ENCODE data around the gene FES. TPM values are rescaled to one million over a fixed set of nuclear protein-coding genes. Genes with fewer than 3 reads are reported as not detected.

Gene FES
- total and polyA plus RNA-seq, 10 of the 15 experiments (the other 5 are each of a cell fraction or from before 2014, with no cell fraction given) = 0.07 to 23.9 (median 9.9) TPM

GRCh38 chr15:90869601-90870353 is 14.5 kb upstream of the FES start (continued):
- TF ChIP-seq STAT3 (IDR thresholded peaks at IDR 0.05; ENCODE audit: low read depth, low read length) = 0 out of 2 replicates have a peak, but pooled peaks have one; percentile 28
- peak; percentile 86 for TF ChIP-seq MEF2B (IDR thresholded peaks at IDR 0.05; ENCODE audit: partially characterized antibody, poor library complexity, severe bottlenecking)
- no peak for TF ChIP-seq ZNF592 (IDR thresholded peaks at IDR 0.05)
- no peak for TF ChIP-seq RFX5 (IDR thresholded peaks at IDR 0.05; ENCODE audit: low read depth, low read length)
- TF ChIP-seq, protein P1, sequence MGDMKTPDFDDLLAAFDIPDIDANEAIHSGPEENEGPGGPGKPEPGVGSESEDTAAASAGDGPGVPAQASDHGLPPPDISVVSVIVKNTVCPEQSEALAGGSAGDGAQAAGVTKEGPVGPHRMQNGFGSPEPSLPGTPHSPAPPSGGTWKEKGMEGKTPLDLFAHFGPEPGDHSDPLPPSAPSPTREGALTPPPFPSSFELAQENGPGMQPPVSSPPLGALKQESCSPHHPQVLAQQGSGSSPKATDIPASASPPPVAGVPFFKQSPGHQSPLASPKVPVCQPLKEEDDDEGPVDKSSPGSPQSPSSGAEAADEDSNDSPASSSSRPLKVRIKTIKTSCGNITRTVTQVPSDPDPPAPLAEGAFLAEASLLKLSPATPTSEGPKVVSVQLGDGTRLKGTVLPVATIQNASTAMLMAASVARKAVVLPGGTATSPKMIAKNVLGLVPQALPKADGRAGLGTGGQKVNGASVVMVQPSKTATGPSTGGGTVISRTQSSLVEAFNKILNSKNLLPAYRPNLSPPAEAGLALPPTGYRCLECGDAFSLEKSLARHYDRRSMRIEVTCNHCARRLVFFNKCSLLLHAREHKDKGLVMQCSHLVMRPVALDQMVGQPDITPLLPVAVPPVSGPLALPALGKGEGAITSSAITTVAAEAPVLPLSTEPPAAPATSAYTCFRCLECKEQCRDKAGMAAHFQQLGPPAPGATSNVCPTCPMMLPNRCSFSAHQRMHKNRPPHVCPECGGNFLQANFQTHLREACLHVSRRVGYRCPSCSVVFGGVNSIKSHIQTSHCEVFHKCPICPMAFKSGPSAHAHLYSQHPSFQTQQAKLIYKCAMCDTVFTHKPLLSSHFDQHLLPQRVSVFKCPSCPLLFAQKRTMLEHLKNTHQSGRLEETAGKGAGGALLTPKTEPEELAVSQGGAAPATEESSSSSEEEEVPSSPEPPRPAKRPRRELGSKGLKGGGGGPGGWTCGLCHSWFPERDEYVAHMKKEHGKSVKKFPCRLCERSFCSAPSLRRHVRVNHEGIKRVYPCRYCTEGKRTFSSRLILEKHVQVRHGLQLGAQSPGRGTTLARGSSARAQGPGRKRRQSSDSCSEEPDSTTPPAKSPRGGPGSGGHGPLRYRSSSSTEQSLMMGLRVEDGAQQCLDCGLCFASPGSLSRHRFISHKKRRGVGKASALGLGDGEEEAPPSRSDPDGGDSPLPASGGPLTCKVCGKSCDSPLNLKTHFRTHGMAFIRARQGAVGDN (IDR thresholded peaks at IDR 0.05) = peak; percentile 49; the same call in 1 of the 2 replicates
- TF ChIP-seq JUND (IDR thresholded peaks at IDR 0.05; ENCODE audit: low read depth, low read length) = 0 out of 2 replicates have a peak, but pooled peaks have one; percentile 14
- no peak for TF ChIP-seq FOXK2 (IDR thresholded peaks at IDR 0.05)
- peak; percentile 56; the same call in 1 of the 2 replicates for TF ChIP-seq DPF2 (IDR thresholded peaks at IDR 0.05)
- TF ChIP-seq BCL11A (IDR thresholded peaks at IDR 0.05; ENCODE audit: low read depth, low read length) = no peak
- no peak for TF ChIP-seq NFYB (IDR thresholded peaks at IDR 0.05; ENCODE audit: insufficient read depth, low read depth, low read length)
- peak; percentile 65 for TF ChIP-seq IKZF1 (conservative IDR thresholded peaks at IDR 0.05)
- TF ChIP-seq EP300 (IDR thresholded peaks at IDR 0.05; ENCODE audit: borderline replicate concordance in 1 of 2, control insufficient read depth in 1 of 2, low read depth in 2 of 2, low read length in 2 of 2) = no peak
- TF ChIP-seq ZBTB40 (IDR thresholded peaks at IDR 0.05; ENCODE audit: borderline replicate concordance) = no peak
- TF ChIP-seq IKZF2 (IDR thresholded peaks at IDR 0.05) = peak; percentile 55 to 67; a peak in 3 of 4 replicates
- TF ChIP-seq RBBP5 (conservative IDR thresholded peaks at IDR 0.05) = no peak
- 0 out of 2 replicates have a peak, but pooled peaks have one; percentile 3 for TF ChIP-seq RUNX3 (IDR thresholded peaks at IDR 0.05; ENCODE audit: low read length)

Data from GM12878 (cell line).